Caco-2 (cell line): ENCODE data around the gene FAM13A. TPM values are rescaled to one million over a fixed set of nuclear protein-coding genes. Genes with fewer than 3 reads are reported as not detected.

Source experiments
- BruUV-seq: library from RNA; stranded (reverse); fragments of 400-500 nt; replicated peaks from 2 replicates; lab custom pipeline; 2021; lab: Mats Ljungman, UMichigan
- CTCF ChIA-PET: fragments of 300-600 bp; sonication (Branson Sonifier 250); formaldehyde crosslinking; loops from one replicate; lab custom pipeline; 2022; ENCODE audit warnings: antibody characterized with exemption; lab: Charles Lee
- POLR2A ChIA-PET: fragments of 300-600 bp; sonication (Branson Sonifier 250); formaldehyde crosslinking; loops from one replicate; lab custom pipeline; 2022; ENCODE audit warnings: antibody characterized with exemption; lab: Charles Lee
- DNase-seq, 2 experiments: peaks; one replicate each; pipeline versions ENCODE4 v3.0.0 to v3.0.0-alpha.2; 2020 to 2022
- H3K27me3 ChIP-seq: replicated peaks from 2 replicates; pipeline ENCODE4 v1.6.0; 2011; ENCODE audit warnings: low read length; ENCODE audit not compliant: control insufficient read depth, insufficient read depth
- H3K36me3 ChIP-seq: 2 replicates; pipeline ENCODE4 v1.5.1; 2011; ENCODE audit warnings: low read length; ENCODE audit not compliant: control insufficient read depth, insufficient read depth
- H3K4me1 ChIP-seq: fragments of 250-450 bp; sonication (Bioruptor Pico); 2 replicates; pipeline ENCODE4 v1.5.1; 2020; ENCODE audit warnings: mild to moderate bottlenecking
- H3K4me3 ChIP-seq: 2 replicates; pipeline ENCODE4 v1.5.1; 2011; ENCODE audit warnings: low read depth, mild to moderate bottlenecking, control low read depth, low read length
- H3K9me3 ChIP-seq: fragments of 250-450 bp; sonication (Bioruptor Pico); 2 replicates; pipeline ENCODE4 v1.5.1; 2020; ENCODE audit warnings: mild to moderate bottlenecking, moderate library complexity
- H3K27ac Mint-ChIP-seq: one replicate; pipeline ENCODE4 v1.8.0; 2022; ENCODE audit warnings: mixed read lengths; ENCODE audit not compliant: unreplicated experiment
- H3K27me3 Mint-ChIP-seq: one replicate; pipeline ENCODE4 v1.8.0; 2022; ENCODE audit warnings: mixed read lengths; ENCODE audit not compliant: insufficient read depth, unreplicated experiment
- H3K36me3 Mint-ChIP-seq: one replicate; pipeline ENCODE4 v1.8.0; 2022; ENCODE audit warnings: mild to moderate bottlenecking, mixed read lengths; ENCODE audit not compliant: insufficient read depth, unreplicated experiment
- H3K4me1 Mint-ChIP-seq: one replicate; pipeline ENCODE4 v1.8.0; 2022; ENCODE audit warnings: low read depth, mixed read lengths; ENCODE audit not compliant: unreplicated experiment
- H3K4me3 Mint-ChIP-seq: one replicate; pipeline ENCODE4 v1.8.0; 2022; ENCODE audit warnings: mild to moderate bottlenecking, moderate library complexity, mixed read lengths; ENCODE audit not compliant: unreplicated experiment
- H3K9me3 Mint-ChIP-seq: one replicate; pipeline ENCODE4 v1.8.0; 2022; ENCODE audit warnings: mixed read lengths; ENCODE audit not compliant: unreplicated experiment
- intact Hi-C: fragments of 100-400 bp; cut with micrococcal nuclease; formaldehyde crosslinking; loops from one replicate; pipeline ENCODE4 v1.10.0; 2022; ENCODE audit not compliant: unreplicated experiment
- total RNA-seq: library from RNA; stranded (reverse); gene quantifications from 2 replicates; pipeline ENCODE4 v1.2.3, GENCODE V29; 2022
- TF ChIP-seq, protein P1 (sequence below), 2 experiments: fragments of 200-600 bp in 1 of 2; IDR thresholded peaks; 1 replicate in 1 of 2; 2 replicates in 1 of 2; pipeline versions ENCODE4 v1.5.1 to v1.8.0; 2011 to 2022; ENCODE audit warnings: antibody characterized with exemption in 1 of 2, control low read depth in 1 of 2, inconsistent platforms in 1 of 2, low read depth in 1 of 2, low read length in 1 of 2, mild to moderate bottlenecking in 1 of 2, moderate library complexity in 1 of 2; ENCODE audit not compliant: insufficient read depth in 1 of 2, severe bottlenecking in 1 of 2, unreplicated experiment in 1 of 2

Gene FAM13A
- total RNA-seq, 1 experiment from 2014 or later: 11.0 TPM

DNA sequence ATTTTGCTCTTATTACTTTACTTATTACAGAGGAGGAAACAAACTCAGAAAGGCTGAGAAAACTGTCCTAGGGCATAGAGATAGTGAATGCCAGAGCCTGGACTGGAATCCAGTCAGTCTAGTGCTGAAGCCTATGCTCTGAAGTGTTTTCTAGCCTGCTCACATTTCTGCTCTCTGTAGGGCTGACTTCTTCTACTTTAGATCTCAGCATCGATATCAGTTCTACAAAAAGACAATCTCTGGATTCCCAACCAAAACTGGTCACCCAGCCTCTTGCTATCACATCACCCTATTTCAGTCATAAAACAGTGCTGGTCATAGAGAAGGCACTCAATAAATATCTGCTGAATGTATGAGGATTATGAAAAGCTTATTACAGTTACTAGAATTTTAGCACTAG is 87.2 kb downstream of the FAM13A start:
- no peak for DNase-seq
- H3K9me3 Mint-ChIP-seq: no peaks in the 10 kb centered on the region
- Histone ChIP-seq H3K9me3 (no peaks in the 10 kb centered on the region), H3K4me1 (peaks cover 15% of the 10 kb centered on the region), H3K4me3 (no peak overlapping the region), H3K27me3 (no peaks in the 10 kb centered on the region), H3K36me3 (no peaks in the 10 kb centered on the region)
- TF ChIP-seq, protein P1, sequence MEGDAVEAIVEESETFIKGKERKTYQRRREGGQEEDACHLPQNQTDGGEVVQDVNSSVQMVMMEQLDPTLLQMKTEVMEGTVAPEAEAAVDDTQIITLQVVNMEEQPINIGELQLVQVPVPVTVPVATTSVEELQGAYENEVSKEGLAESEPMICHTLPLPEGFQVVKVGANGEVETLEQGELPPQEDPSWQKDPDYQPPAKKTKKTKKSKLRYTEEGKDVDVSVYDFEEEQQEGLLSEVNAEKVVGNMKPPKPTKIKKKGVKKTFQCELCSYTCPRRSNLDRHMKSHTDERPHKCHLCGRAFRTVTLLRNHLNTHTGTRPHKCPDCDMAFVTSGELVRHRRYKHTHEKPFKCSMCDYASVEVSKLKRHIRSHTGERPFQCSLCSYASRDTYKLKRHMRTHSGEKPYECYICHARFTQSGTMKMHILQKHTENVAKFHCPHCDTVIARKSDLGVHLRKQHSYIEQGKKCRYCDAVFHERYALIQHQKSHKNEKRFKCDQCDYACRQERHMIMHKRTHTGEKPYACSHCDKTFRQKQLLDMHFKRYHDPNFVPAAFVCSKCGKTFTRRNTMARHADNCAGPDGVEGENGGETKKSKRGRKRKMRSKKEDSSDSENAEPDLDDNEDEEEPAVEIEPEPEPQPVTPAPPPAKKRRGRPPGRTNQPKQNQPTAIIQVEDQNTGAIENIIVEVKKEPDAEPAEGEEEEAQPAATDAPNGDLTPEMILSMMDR (IDR thresholded peaks at IDR 0.05; ENCODE audit: insufficient read depth in 1 of 2, low read depth in 1 of 2, low read length in 1 of 2, severe bottlenecking in 1 of 2, unreplicated experiment in 1 of 2): no peak
- POLR2A ChIA-PET: interaction anchor here (0.6 kb wide), 1 partner anchor 32 kb away, joined by 4 read pairs; no protein-coding TSS in a partner anchor
- H3K27me3 Mint-ChIP-seq: no peaks in the 10 kb centered on the region
- BruUV-seq: no TSS peak
- H3K27ac Mint-ChIP-seq: no peak overlapping the region
- CTCF ChIA-PET: no interaction called here
- intact Hi-C loops: no loop called here
- no peak overlapping the region for H3K4me3 Mint-ChIP-seq
- peaks cover 11% of the 10 kb centered on the region for H3K4me1 Mint-ChIP-seq
- H3K36me3 Mint-ChIP-seq: no peaks in the 10 kb centered on the region

- DNase-seq: no peak
- intact Hi-C loops: no loop called here
- CTCF ChIA-PET: no interaction called here
- peaks cover 11% of the 10 kb centered on the region for H3K4me1 Mint-ChIP-seq
- no TSS peak for BruUV-seq
- Histone ChIP-seq H3K4me3 (no peak overlapping the region), H3K4me1 (peaks cover 15% of the 10 kb centered on the region), H3K27me3 (no peaks in the 10 kb centered on the region), H3K36me3 (no peaks in the 10 kb centered on the region), H3K9me3 (no peaks in the 10 kb centered on the region)
- POLR2A ChIA-PET: interaction anchor here (0.6 kb wide), 1 partner anchor 31 kb away, joined by 4 read pairs; no protein-coding TSS in a partner anchor
- no peaks in the 10 kb centered on the region for H3K36me3 Mint-ChIP-seq
- no peak overlapping the region for H3K27ac Mint-ChIP-seq
- no peak overlapping the region for H3K4me3 Mint-ChIP-seq
- H3K9me3 Mint-ChIP-seq: no peaks in the 10 kb centered on the region
- no peaks in the 10 kb centered on the region for H3K27me3 Mint-ChIP-seq
- TF ChIP-seq, protein P1 (IDR thresholded peaks at IDR 0.05; ENCODE audit: insufficient read depth in 1 of 2, low read depth in 1 of 2, low read length in 1 of 2, severe bottlenecking in 1 of 2, unreplicated experiment in 1 of 2): no peak
Measured at GRCh38 chr4:88969271-88969670, 87.7 kb downstream of the FAM13A start.

- no TSS peak for BruUV-seq
- no peaks in the 10 kb centered on the region for H3K27me3 ChIP-seq
- Mint-ChIP-seq H3K4me1 (peaks cover 11% of the 10 kb centered on the region), H3K36me3 (no peaks in the 10 kb centered on the region), H3K27me3 (no peaks in the 10 kb centered on the region), H3K27ac (no peak overlapping the region), H3K4me3 (no peak overlapping the region), H3K9me3 (no peaks in the 10 kb centered on the region)
- ChIA-PET CTCF (no interaction called here), POLR2A (no interaction called here)
- no peak overlapping the region for H3K4me3 ChIP-seq
- peak in 1 of 2 experiments; percentile 1 for DNase-seq
- no peaks in the 10 kb centered on the region for H3K36me3 ChIP-seq
- TF ChIP-seq, protein P1 (IDR thresholded peaks at IDR 0.05; ENCODE audit: insufficient read depth in 1 of 2, low read depth in 1 of 2, low read length in 1 of 2, severe bottlenecking in 1 of 2, unreplicated experiment in 1 of 2): no peak
- intact Hi-C loops: no loop called here
- no peaks in the 10 kb centered on the region for H3K9me3 ChIP-seq
- peaks cover 15% of the 10 kb centered on the region for H3K4me1 ChIP-seq
Measured at GRCh38 chr4:88967883-88968331, 89.1 kb downstream of the FAM13A start.
